Stimulated activated CD8-positive, alpha-beta memory T cell treated with anti-CD3 and anti-CD28 coated beads, Interleukin-12 subunit alpha, Interleukin-12 subunit beta, amount 100 ng/mL, for 1 hour (primary cell): Measurements from ENCODE around the gene RETREG1.
"Not testable (repeated sequence)": the region's sequence is repeated elsewhere in the genome, so short reads cannot be mapped to it uniquely, and the experiment has no call there.

Experiments
- DNase-seq: peaks from one replicate; pipeline ENCODE4 v3.0.0-alpha.2; 2020; ENCODE audit warnings: low read depth

Gene RETREG1

DNA sequence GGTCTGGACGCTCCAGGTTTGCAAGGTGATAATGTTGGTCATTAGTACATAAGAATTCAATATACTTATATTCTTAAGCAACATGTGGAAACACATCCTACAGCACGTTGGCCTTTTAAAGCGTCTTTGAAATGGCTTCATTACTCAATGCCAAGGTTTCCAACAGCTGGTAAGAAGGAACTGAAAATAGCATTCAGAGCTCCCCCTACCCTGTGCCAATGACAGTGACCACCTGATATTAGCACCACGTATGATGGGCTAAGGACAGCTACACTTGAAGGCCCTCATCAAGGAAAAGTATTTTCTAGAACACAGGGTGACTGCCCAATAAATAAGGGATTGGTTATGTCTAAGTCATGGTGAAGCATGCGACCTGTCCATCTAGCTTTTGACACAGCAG lies 161.1 kb downstream of the RETREG1 start:
- no peak for DNase-seq

GRCh38 chr5:16454686-16455085 lies 162.1 kb downstream of the RETREG1 start:
- no peak for DNase-seq

- DNase-seq, result no peak
Observed at GRCh38 chr5:16453609-16454008, 163.2 kb downstream of the RETREG1 start.

DNA sequence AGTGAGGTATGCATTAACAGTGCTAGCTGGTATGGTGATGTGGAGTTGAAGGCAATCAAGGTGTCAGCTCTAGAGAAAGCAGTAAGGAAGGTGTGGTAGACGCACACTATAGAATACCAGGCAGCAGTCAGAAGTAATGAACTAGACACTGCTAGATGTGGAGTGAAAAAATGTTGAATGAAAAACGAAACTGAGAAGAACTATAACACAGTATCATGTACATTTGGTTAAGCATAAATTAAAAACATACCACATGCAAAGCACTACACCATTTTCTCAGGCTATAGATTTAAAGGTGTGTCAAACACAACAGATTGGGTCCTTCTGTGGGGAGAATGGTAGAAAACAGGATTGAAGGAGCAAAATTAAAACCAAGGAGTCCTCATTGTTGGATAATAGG lies 166.6 kb downstream of the RETREG1 start:
- no peak for DNase-seq

DNA sequence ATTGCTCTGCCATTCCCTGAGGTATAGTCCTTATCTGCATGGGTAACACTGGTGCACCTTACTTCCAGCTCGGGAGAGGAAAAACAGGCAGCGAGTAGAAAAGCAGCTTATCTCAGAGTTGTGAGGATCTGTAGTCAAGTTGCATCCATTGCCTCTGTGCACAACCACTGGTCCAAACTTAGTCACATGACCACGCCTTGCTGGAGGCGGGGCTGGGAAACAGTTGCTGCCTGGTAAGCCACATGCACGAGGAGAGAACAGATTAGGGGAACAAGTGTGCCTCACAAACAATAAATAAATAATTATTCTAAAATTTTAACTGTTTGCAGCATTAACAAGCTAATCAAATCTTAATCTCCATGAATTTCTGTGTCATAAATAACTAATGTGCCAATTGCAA lies 169.8 kb downstream of the RETREG1 start:
- DNase-seq, result no peak

GRCh38 chr5:16437977-16438376 lies 178.8 kb downstream of the RETREG1 start:
- DNase-seq, result no peak

GRCh38 chr5:16436065-16436682 lies 180.6 kb downstream of the RETREG1 start:
- DNase-seq, result not testable (repeated sequence)

DNA sequence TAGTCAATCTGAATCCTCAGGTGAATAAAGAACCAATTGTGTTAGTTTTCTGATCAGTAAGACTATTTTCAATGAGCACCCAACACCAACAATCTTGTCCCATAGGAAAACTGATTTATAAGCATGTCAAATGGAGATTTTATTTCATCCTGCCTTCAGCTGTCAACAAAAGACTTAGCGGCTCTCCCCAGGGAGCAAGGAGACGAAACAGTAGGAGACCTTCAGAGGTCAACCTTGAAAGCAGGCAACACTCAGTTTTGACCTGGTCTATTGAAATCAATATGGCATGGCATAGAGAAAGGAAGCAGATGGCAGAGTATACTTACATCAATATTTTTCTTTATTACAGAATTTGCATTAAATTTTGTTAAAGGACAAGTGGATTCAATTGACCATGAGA lies 185.3 kb downstream of the RETREG1 start:
- no peak for DNase-seq

GRCh38 chr5:16430349-16431089 lies 186.3 kb downstream of the RETREG1 start:
- no peak for DNase-seq

- no peak for DNase-seq
Observed at GRCh38 chr5:16428359-16428758, 188.4 kb downstream of the RETREG1 start.

DNA sequence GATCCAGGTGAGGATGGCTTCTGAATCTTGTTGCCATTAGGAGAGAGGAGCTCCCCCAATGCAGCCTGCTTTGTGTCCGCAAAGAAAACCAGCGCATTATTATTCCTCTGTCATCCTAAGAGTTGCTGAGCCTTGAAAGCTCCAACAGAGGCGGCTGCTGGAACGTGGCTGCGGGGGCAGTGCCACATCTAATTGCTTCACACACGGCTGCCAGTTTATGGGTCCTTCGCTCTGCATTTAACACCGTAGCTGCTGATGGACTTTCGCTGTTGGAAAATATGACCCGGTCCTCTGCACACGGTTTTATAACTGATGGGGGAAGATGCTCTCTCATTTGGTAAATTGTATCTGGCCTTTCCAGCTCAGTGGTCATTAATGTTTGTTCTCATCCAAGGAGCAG lies 189.2 kb downstream of the RETREG1 start:
- DNase-seq, result no peak
